Right lobe of liver (tissue), 6 donors: ENCODE results near the gene KCNMA1. TPM values are rescaled to one million over a fixed set of nuclear protein-coding genes. Genes with fewer than 3 reads are reported as not detected.

Experiments used
- ATAC-seq, 4 donors: fragments of 200-7000 bp; cut with Tn5 transposase; one replicate each; pipeline ENCODE4 v1.9.1; 2020; ENCODE audit warnings: mild to moderate bottlenecking in 4 of 4, moderate library complexity in 4 of 4
- DNase-seq, 3 donors: peaks; one replicate each; pipeline ENCODE4 v3.0.0-alpha.2; 2020
- H3K27ac ChIP-seq, 3 donors: fragments of 200-600 bp; one replicate each; pipeline ENCODE4 v1.8.0; 2022
- H3K27me3 ChIP-seq, 2 donors: fragments of 200-600 bp; one replicate each; pipeline ENCODE4 v1.8.0; 2022
- H3K36me3 ChIP-seq, 4 donors: fragments of 200-600 bp; sonication (generic) in 1 of 4; one replicate each; pipeline versions ENCODE4 v1.5.1 to v1.8.0; 2017 to 2022; ENCODE audit warnings: control low read depth in 1 of 4
- H3K4me1 ChIP-seq, 4 donors: fragments of 200-600 bp; sonication (generic) in 1 of 4; one replicate each; pipeline versions ENCODE4 v1.5.1 to v1.8.0; 2017 to 2022; ENCODE audit warnings: control low read depth in 1 of 4
- H3K4me3 ChIP-seq, 3 donors: fragments of 200-600 bp; one replicate each; pipeline ENCODE4 v1.8.0; 2022
- H3K9me3 ChIP-seq, 4 donors: fragments of 200-600 bp; sonication (generic) in 1 of 4; one replicate each; pipeline versions ENCODE4 v1.5.1 to v1.8.0; 2017 to 2022; ENCODE audit warnings: control low read depth in 1 of 4
- CTCF ChIP-seq, 4 donors: fragments of 200-600 bp in 3 of 4; fragments of 450-650 bp in 1 of 4; IDR thresholded peaks; one replicate each; pipeline versions ENCODE4 v1.5.1 to v1.8.0; 2016 to 2022; ENCODE audit warnings: antibody characterized with exemption in 4 of 4, mild to moderate bottlenecking in 2 of 4
- POLR2A ChIP-seq: fragments of 450-650 bp; IDR thresholded peaks from one replicate; pipeline ENCODE4 v1.6.1; 2017; ENCODE audit warnings: antibody characterized with exemption, mild to moderate bottlenecking
- WGBS: methylation state at CpG from one replicate; pipeline ENCODE4 v1.1.6; 2018; ENCODE audit warnings: low coverage, low lambda C conversion rate; ENCODE audit not compliant: insufficient coverage; ENCODE audit errors: missing lambda C conversion rate; 5-methylcytosine and 5-hydroxymethylcytosine counted together
- intact Hi-C, 2 donors: fragments of 100-400 bp; cut with DNase I; formaldehyde crosslinking; loops; one replicate each; pipeline versions ENCODE4 v1.11.2 to v1.14.1; 2022
- total RNA-seq, 6 experiments: library from RNA; depleted of rRNA in 2 of 6; stranded (reverse); fragments of >200 nt in 2 of 6; fragmentation: NEBNext Ultra II Directional in 3 of 6; extraction: Animal tissue kit (Norgen Biotek cat#: 25700) in 3 of 6; gene quantifications; one replicate each; pipeline versions ENCODE4 v1.1.0 to v1.2.4, GENCODE V29; 2016 to 2023
- donor health status: DM: no; HTN: yes; CAD: no.
- donor health status: DM: no; HTN: no; CAD: no.
- donor health status: DM: no; HTN: no; CAD: no.
- donor health status: DM: no; HTN: yes; CAD: no.
- donor health status: DM: no; HTN: yes; CAD: no.

KCNMA1 gene
- total RNA-seq, 6 experiments from 2014 or later = 5.7 to 48.0 (median 15.1) TPM

GRCh38 chr10:77619964-77620703 lies 17.5 kb downstream of the KCNMA1 start:
- TF ChIP-seq CTCF (IDR thresholded peaks at IDR 0.05) = no peak
- no peak for TF ChIP-seq POLR2A
- peaks cover 0 to 7% (median 0%) of the 10 kb centered on the region in 4 donors for H3K4me1 ChIP-seq
- H3K36me3 ChIP-seq = no peaks in the 10 kb centered on the region
- intact Hi-C loops = no loop called here
- ATAC-seq (peak; percentile 66 to 93 (median 75)), DNase-seq (peak in 2 of 3 donors; percentile 60 to 62)
- 72% methylated on average over 2 of the region's 13 CpGs for WGBS
- H3K9me3 ChIP-seq = no peaks in the 10 kb centered on the region
- H3K27me3 ChIP-seq = no peaks in the 10 kb centered on the region
- H3K27ac ChIP-seq = peak overlapping the region in 1 of 3 donors; percentile 12
- no peak overlapping the region for H3K4me3 ChIP-seq

GRCh38 chr10:77618117-77618516 lies 19.5 kb downstream of the KCNMA1 start:
- Histone ChIP-seq H3K9me3 (no peaks in the 10 kb centered on the region), H3K4me1 (peaks cover 0 to 7% (median 0%) of the 10 kb centered on the region in 4 donors), H3K27me3 (no peaks in the 10 kb centered on the region), H3K4me3 (no peak overlapping the region), H3K27ac (no peak overlapping the region), H3K36me3 (no peaks in the 10 kb centered on the region)
- WGBS = 90% methylated on average over 2 of the region's 4 CpGs
- ATAC-seq (no peak), DNase-seq (no peak)
- intact Hi-C loops = no loop called here
- no peak for TF ChIP-seq POLR2A

GRCh38 chr10:77616766-77617165 lies 20.8 kb downstream of the KCNMA1 start:
- H3K4me1 ChIP-seq = peaks cover 0 to 7% (median 1%) of the 10 kb centered on the region in 4 donors
- no peak for DNase-seq
- TF ChIP-seq CTCF (IDR thresholded peaks at IDR 0.05) = no peak
- TF ChIP-seq POLR2A = no peak

GRCh38 chr10:77614778-77615625 lies 22.6 kb downstream of the KCNMA1 start:
- Histone ChIP-seq H3K27ac (no peak overlapping the region), H3K27me3 (no peaks in the 10 kb centered on the region), H3K4me3 (no peak overlapping the region), H3K4me1 (peaks cover 0 to 9% (median 4%) of the 10 kb centered on the region in 4 donors), H3K9me3 (no peaks in the 10 kb centered on the region), H3K36me3 (no peaks in the 10 kb centered on the region)
- 56% methylated on average over 1 of the region's 6 CpGs for WGBS
- intact Hi-C loops = no loop called here
- ATAC-seq (no peak), DNase-seq (no peak)
- TF ChIP-seq POLR2A = no peak
- no peak for TF ChIP-seq CTCF (IDR thresholded peaks at IDR 0.05)

More at GRCh38 chr10:77616766-77617165, 20.8 kb downstream of the KCNMA1 start:
- WGBS = 62% methylated on average over 4 of the region's 5 CpGs
- intact Hi-C loops = no loop called here
- peak in 2 of 4 donors; percentile 28 to 53 for ATAC-seq
- Histone ChIP-seq H3K4me3 (no peak overlapping the region), H3K27ac (no peak overlapping the region), H3K27me3 (no peaks in the 10 kb centered on the region), H3K9me3 (no peaks in the 10 kb centered on the region), H3K36me3 (no peaks in the 10 kb centered on the region)
